AG04449 (cell line): ENCODE results near the gene MYL2.

ENCODE experiments used
- CTCF ChIA-PET: fragments of 350-600 bp; formaldehyde crosslinking; extraction: SDS; loops from one replicate; lab custom pipeline; 2021; ENCODE audit warnings: antibody characterized with exemption; lab: Yijun Ruan, JAX
- POLR2A ChIA-PET: fragments of 400-600, 350-600 bp; formaldehyde crosslinking; extraction: SDS; loops from one replicate; lab custom pipeline; 2020; ENCODE audit warnings: antibody characterized with exemption, inconsistent platforms; lab: Yijun Ruan, JAX
- DNase-seq: peaks from one replicate; pipeline ENCODE4 v3.0.0-alpha.2; 2010; ENCODE audit warnings: low read depth, low spot score
- H3K4me3 ChIP-seq: 2 replicates; pipeline ENCODE4 v1.5.1; 2011; ENCODE audit warnings: low read depth, mild to moderate bottlenecking, control low read depth, low read length
- CTCF ChIP-seq: IDR thresholded peaks from one replicate; pipeline ENCODE4 v1.5.1; 2011; ENCODE audit warnings: mild to moderate bottlenecking, moderate library complexity, low read length, control low read depth, inconsistent platforms; ENCODE audit not compliant: insufficient read depth; ENCODE audit errors: missing control alignments

MYL2 gene

DNA sequence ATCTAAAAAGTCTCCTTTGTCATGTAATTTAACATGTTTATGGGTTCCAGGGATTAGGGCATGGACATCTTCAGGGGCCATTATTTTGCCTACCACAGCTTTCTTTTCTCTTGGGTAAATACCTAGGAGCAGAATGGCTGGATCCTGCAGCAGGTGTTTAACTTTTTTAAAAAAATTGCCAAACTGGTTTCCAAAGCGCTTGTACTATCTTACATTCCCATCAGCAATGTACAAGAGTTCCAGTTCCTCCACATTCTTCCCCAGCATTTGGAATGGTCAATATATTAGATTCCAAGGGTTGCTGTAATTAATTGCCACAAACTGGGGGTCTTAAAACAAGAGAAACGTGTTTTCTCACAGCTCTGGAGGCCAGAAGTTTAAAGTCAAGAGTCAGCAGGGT lies 27.7 kb upstream of the MYL2 start:
- no peak for DNase-seq
- ChIA-PET CTCF (no interaction called here), POLR2A (no interaction called here)
- no peak for TF ChIP-seq CTCF
- no peak overlapping the region for H3K4me3 ChIP-seq

DNA sequence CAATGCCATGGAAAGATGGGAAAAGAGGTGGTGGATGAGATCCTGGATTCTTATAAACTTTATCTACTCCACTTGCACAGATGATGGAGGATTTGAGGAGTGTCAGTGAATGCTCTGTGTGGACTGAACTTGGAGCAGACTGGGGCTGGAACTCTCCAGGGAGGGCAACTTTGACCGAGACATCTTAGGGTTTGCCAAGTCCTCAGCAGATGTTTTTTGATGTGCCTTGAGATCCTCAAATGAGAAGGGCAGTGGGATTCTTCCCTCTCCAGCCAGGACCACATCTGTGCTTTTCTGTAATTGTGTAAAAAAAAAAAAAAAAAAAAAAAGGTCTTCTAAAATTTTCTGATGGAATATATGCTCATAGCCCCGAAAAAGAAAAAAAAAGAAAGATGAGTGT lies 23.0 kb upstream of the MYL2 start:
- no peak overlapping the region for H3K4me3 ChIP-seq
- TF ChIP-seq CTCF = no peak
- POLR2A ChIA-PET = no interaction called here
- no peak for DNase-seq
- CTCF ChIA-PET = no interaction called here

GRCh38 chr12:110941391-110941790 lies 21.0 kb upstream of the MYL2 start:
- POLR2A ChIA-PET = no interaction called here
- CTCF ChIA-PET = no interaction called here
- no peak for TF ChIP-seq CTCF
- no peak overlapping the region for H3K4me3 ChIP-seq
- no peak for DNase-seq

DNA sequence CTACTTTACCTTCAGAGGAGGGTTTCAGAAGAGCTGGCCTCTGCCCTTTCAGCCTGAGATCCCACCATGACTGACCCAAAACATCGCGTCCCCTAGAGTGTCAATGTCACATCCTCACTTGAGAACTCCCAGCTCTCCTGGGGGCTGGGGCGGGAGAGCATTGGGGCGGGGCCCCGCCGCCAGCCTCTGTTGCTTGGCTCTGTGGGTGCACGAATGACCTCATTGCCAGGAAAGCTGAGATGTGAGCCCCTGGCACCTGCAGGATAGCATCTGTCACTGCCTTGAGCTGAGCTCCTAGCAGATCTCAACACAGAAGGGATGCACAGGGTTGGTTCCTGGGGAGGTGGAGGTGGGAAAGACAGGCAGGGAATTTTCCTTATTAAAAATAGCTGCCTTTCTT lies 20.6 kb upstream of the MYL2 start:
- no peak for DNase-seq
- H3K4me3 ChIP-seq = no peak overlapping the region
- POLR2A ChIA-PET = no interaction called here
- CTCF ChIA-PET = no interaction called here
- TF ChIP-seq CTCF = no peak

DNA sequence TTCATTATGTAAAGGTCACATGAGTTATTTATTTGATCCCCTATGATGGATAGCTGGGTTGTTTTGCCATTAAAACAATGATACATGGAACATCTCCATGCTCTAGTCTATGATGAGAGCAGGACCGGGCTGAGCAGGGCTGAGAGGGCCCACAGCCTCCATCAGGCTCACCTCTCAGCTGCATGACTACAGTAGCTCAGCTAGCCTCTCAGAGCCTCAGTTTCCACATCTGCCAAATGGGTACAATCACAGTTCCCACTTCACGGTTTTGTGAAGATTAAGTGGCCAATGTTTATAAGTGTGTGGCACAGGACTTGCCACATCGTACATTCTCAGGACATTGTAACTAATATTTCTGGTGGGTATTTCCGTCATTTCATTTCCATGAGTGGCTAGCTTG lies 19.9 kb upstream of the MYL2 start:
- ChIA-PET POLR2A (no interaction called here), CTCF (no interaction called here)
- H3K4me3 ChIP-seq = no peak overlapping the region
- DNase-seq = no peak
- TF ChIP-seq CTCF = no peak

DNA sequence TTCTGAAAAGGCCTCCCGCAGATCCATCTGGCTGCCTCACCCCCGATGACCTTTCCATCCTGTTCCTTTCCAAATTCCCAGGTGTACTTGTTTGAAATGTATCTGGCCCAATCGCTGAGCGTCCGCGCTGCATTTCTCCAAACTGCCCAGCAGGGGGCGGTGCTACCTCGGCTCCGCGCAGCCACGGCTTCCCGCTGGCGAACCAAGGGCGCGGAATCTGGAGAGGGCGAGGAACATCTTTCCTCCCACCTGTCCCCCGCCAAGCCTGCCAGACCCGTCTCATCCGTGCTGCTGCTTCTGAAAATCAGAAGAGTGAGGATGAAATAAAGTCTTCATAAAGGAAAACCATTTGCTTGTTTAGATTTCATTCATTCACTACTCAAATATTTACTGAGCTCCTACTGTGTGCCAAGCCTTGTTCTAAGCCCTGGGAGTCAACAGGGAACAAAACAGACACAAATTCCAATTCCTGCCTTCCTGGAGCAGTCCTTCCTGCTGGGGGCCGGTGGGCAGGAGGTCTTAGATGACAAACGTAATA lies 16.8 kb upstream of the MYL2 start:
- DNase-seq = no peak
- TF ChIP-seq CTCF = peak; percentile 93
- no peak overlapping the region for H3K4me3 ChIP-seq
- POLR2A ChIA-PET = no interaction called here
- CTCF ChIA-PET = interaction anchor here (0.6 to 3.1 kb wide), 10 partner anchors 9 to 381 kb away, joined by 3 to 15 read pairs (median 4); partner anchors contain the start of gene MYL2
